GM18498 (cell line): Measurements from ENCODE around the gene FAM83F.
"Not testable (repeated sequence)": the region's sequence is repeated elsewhere in the genome, so short reads cannot be mapped to it uniquely, and the experiment has no call there.

Experiments
- ATAC-seq: cut with Tn5 transposase; IDR thresholded peaks from one replicate; pipeline ENCODE4 v1.9.1; 2021; ENCODE audit warnings: mild to moderate bottlenecking, moderate library complexity; ENCODE audit not compliant: unreplicated experiment

The FAM83F gene

GRCh38 chr22:40009951-40010671 lies 15.4 kb downstream of the FAM83F start:
- no peak for ATAC-seq

DNA sequence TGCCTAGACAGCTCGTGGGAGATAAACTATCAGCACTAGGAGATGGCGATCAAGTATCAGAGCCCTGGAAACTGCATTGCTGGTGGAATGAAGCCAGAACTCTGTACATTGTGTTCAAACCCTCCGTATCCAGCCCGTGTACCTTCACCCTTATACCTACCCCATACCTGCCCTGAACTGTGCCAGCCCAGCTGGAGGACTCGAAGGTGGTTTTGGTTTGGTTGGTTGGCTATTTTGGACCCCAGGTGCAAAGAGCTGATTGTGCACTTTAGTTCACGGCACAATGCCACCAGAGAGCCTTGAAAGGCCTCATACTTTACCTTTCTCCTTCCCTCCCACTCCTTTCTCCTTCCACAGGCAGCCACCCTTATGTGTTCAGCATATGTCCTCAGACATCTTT lies 16.0 kb downstream of the FAM83F start:
- ATAC-seq = no peak

GRCh38 chr22:40014667-40015248 lies 20.0 kb downstream of the FAM83F start:
- no peak for ATAC-seq

DNA sequence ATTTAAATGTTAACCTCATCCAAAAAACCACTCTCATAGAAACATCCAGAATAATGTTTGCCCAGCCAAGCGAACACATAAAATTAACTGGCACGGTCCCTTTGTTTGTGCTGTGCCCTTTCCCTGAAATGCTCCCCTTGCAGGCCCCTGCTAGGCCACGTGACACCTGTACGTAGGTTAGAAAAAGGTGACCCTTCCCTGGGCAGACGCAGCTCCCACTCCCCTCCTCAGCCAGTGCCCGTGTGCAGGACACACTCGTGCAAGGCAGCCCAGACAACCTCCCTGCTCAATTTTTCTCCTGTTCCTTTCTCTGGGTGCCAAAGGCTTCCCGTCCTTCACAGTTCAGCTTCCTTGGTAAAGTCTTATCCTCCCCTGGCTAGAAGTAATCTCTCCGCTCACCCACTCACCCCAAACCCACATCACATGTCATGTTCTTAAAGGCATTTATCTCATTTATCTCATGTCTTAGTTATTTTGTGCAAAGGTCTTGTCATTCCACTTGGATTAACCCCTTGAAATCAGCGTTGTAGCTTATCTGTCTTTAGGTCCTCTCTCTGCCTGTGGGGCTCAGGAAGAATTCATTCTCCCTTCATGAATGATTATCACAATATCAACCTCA lies 20.7 kb downstream of the FAM83F start:
- no peak for ATAC-seq

- ATAC-seq = no peak
Observed at GRCh38 chr22:40018051-40018450, 23.3 kb downstream of the FAM83F start.

- ATAC-seq = no peak
Observed at GRCh38 chr22:40019100-40019499, 24.3 kb downstream of the FAM83F start.

- ATAC-seq = no peak
Observed at GRCh38 chr22:40020956-40021355, 26.2 kb downstream of the FAM83F start.

DNA sequence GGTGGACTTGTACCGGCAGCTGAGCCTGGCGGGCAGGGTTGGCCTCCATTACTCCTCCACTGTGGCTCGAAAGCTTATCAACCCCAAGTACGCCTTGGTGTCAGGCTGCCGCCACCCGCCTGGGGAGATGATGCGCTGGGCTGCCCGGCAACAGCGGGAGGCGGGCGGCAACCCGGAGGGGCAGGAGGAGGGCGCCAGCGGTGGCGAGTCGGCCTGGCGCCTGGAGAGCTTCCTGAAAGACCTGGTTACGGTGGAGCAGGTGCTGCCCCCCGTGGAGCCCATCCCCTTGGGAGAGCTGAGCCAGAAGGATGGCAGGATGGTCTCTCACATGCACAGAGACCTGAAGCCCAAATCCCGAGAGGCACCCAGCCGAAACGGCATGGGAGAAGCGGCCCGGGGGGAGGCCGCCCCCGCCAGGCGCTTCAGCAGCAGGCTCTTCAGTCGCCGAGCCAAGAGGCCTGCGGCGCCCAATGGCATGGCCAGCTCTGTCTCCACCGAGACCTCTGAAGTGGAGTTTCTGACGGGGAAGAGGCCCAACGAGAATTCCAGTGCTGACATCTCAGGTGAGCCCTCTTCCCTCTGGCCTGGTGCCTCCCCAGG lies 26.7 kb downstream of the FAM83F start:
- no peak for ATAC-seq

GRCh38 chr22:40022536-40023240 lies 27.9 kb downstream of the FAM83F start:
- ATAC-seq = no peak

DNA sequence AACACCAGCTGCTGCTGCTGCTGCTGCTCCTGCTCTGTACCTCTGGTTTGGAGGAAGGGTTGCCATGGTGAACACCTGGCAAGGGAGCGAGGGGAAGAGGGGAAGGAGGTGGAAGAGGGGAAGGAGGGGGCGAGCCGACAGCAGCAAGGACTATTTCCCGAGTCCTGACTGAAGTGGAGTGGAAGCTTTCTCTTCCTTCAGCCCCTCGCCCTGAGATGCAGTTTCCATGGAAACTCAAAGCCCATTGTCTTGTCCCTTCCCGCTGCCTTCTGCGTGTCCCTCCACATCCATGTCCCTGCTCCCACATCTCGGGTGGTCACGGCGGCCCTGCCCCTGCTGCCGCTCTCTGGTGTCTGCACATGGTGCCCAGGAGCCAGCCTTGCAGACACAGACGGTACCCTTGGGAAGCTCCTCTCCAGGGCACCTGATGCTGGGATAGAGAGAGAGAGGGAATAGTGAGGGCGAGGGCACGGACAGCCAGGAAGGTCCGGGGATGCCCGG lies 28.6 kb downstream of the FAM83F start:
- ATAC-seq = no peak

DNA sequence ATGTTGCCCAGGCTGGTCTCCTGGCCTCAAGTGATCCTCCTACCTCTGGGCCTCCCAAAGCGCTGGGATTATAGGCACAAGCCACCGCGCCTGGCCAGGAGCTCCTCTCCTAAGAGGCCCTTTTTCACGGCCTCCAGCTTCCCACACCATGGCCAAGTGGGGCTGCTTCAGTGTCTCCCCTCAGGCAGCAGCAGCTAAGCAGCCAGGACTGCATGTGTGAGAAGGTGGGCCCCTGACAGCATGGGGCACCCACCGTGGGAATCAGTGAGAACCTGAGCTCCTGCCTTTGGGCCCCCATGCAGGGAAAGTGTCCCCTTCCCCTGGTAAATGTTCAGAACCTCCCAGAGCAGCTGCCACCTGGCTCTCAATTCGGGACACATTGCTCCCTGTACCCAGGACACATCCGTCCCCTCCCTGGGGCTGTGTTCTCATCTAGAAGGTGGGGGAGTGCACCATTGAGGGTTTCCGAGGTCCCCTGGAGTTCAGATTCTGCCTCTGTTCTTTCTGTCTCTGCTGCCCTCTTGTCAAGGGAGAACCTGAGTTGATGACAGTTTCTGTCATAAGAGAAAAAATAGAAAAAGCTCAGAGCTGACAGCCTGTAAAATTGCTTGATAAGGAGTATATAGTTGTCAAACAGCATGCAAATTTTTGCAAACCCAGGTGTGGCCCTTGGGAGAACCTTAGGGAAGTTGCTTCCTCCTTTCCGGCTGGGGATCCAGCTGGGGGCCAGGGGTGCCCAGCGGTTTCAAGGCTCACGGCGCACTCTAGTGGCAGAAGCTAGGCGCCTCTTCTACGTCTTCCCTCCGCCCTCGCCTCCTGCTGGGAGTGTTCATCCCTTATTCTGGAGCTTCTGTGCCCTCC lies 29.7 kb downstream of the FAM83F start:
- ATAC-seq = no peak

DNA sequence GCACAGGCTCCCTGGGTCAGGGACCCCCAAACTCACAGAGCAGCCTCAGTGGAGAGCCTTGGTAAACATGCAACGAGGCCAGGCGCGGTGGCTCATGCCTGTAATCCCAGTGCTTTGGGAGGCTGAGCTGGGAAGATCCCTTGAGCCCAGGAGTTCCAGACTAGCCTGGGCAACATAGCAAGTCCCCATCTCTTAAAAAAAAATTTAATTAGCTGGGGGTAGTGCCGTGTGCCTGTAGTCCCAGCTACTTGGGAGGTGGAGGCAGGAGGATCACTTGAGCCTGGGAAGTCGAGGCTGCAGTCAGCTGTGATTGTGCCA lies 30.3 kb downstream of the FAM83F start:
- ATAC-seq = not testable (repeated sequence)

GRCh38 chr22:40025856-40026255 lies 31.1 kb downstream of the FAM83F start:
- ATAC-seq = no peak

- no peak for ATAC-seq
Observed at GRCh38 chr22:40026641-40027040, 31.9 kb downstream of the FAM83F start.

- no peak for ATAC-seq
Observed at GRCh38 chr22:40027191-40028097, 32.7 kb downstream of the FAM83F start.

- ATAC-seq = no peak
Observed at GRCh38 chr22:40028098-40028425, 33.3 kb downstream of the FAM83F start.

DNA sequence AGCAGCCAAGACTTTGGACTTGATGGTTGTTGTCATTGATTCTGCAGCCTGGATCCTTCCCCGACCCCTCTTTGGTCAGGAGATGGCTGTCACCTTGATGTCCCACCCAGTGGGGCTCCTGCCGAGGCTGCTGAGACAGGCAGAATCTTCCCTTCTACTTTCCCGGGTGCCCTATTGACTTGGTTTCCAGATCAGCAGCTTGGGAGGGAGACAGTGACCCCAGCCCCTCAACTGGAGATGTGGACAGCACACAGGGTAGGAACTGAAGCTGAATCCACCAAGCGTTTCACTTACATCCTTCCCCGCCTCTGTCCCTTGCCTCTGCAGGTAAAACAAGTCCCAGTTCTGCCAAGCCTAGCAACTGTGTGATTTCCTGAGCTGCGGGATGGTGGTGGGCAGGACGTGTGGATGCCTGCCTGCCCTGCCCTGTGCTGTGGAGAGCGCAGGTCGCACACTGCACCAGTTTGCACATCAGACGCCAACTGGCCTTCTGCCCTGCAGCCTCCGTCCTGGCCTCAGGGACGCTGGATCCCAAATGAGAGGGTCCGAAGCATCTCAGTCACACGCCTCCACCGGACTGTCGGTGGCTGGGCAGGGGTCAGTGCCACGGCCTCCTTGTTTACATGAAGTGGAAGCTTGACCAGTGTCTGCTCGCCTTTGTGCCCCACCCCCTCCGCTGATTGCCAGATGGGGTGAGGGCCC lies 34.6 kb downstream of the FAM83F start:
- ATAC-seq = no peak

GRCh38 chr22:40030026-40030757 lies 35.4 kb downstream of the FAM83F start:
- ATAC-seq = no peak
